Stimulated activated CD4-positive, alpha-beta T cell treated with anti-CD3 and anti-CD28 coated beads, Interleukin-1b, Interleukin-23, amount 100 ng/mL, for 1 hour (primary cell): ENCODE data around the gene TNKS1BP1.
"Not testable (repeated sequence)": the region's sequence is repeated elsewhere in the genome, so short reads cannot be mapped to it uniquely, and the experiment has no call there.

Experiments used
- DNase-seq, 2 donors: peaks; one replicate each; pipeline ENCODE4 v3.0.0-alpha.2; 2020; ENCODE audit warnings: low read depth in 2 of 2

TNKS1BP1 gene

GRCh38 chr11:57324886-57325734, at the start of gene TNKS1BP1:
Gene TNKS1BP1, minus strand, starts transcription at chr11:57324952. Its CDS starts 3,067 bp downstream, at chr11:57321885.
- peak; percentile 66 to 91 for DNase-seq

DNA sequence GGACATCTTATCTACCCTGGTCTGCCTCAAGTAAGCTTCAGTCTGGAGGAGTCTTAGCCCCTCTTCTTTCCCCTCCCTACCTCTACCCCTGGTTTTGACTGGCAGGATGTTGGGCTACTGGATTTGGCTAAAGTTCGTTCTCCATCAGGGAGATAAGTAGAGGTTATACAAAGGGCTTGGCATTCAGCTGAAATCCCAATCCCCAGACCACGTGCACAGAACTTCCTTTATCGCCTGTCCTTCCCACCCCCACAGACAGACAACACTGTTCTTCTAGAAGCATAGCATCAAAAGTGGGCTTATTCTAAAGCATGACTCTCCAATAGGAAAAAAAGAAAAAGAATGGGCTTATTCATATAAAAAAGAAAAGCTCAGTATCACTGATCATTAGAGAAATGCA, 48.4 kb upstream of the TNKS1BP1 start:
- no peak for DNase-seq

- DNase-seq: no peak
These were observed 46.2 kb upstream of the TNKS1BP1 start for GRCh38 chr11:57370941-57371340.

DNA sequence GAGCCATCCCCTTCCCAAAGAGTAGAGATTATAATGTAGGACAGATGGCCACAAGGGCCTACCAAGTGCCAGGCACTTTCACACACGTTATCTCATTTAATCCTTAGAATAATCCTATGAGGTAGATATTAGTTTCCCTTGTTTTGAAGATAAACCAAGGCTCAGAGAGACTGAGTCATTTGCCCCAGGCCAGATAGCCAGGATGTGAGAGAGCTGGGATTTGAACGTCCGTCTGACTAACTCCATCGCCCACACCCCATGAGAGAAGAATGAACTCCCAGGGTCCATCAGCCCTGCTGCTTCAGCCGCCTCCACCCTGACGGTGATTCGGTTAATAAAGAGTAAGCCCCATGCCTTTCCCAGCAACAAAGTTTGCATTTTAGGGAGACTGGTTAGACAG, 45.5 kb upstream of the TNKS1BP1 start:
- DNase-seq: no peak

DNA sequence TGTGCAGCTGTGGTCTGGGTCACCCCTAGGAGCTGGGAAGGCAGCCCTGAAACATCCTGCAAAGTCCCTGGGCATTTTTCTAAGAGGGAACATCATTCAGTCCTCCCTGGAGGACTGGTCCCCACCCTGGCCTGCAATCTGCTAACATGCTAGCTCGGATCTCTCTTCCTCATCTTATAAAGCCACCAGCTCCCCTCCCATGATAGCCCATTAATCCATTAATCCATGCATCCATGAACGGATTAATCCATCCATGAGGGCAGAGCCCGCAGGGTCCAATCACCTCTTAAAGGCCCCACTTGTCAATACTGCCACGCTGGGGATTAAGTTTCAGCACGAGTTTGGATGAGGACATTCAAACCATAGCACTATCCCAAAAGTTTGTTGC, 44.1 kb upstream of the TNKS1BP1 start:
- DNase-seq: no peak

DNA sequence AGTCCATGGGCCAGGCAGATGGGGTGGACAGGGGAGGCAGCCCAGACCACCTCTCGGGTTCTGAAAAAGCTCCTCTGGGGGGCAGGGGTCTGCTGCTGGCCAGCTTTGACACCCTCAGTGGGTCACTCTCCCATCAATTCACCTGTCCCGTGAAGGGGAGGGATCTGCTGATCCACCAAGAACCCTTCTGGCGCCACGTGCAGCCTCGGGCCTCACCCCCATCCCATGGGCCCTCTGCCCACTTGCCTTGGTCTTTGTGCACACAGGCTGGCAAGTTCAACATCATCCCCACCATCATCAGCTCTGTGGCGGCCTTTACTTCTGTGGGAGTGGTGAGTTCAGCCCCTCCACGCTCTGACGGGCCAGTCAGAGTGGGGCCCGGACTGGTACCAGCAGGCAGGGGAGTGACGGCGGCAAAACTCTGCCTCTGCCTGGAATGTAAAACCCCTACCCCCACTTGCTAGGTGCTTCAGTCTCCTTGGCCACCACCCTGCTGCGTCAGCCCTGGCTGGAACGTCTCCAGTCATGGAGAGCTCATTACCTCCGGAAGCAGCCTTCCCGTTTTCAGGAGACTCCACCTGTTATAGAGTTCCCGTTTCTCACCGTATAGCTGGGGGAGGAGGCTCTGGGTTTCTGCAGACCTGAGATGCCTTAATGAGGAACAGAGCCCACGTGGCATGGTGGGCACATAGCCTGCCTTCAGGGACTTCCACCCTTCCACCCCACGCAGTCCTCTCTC, 43.5 kb upstream of the TNKS1BP1 start:
- no peak for DNase-seq

- no peak for DNase-seq
These were observed 40.3 kb upstream of the TNKS1BP1 start for GRCh38 chr11:57364851-57365660.

GRCh38 chr11:57363131-57364080, 38.7 kb upstream of the TNKS1BP1 start:
- no peak for DNase-seq

GRCh38 chr11:57361926-57362325, 37.2 kb upstream of the TNKS1BP1 start:
- DNase-seq: no peak

DNA sequence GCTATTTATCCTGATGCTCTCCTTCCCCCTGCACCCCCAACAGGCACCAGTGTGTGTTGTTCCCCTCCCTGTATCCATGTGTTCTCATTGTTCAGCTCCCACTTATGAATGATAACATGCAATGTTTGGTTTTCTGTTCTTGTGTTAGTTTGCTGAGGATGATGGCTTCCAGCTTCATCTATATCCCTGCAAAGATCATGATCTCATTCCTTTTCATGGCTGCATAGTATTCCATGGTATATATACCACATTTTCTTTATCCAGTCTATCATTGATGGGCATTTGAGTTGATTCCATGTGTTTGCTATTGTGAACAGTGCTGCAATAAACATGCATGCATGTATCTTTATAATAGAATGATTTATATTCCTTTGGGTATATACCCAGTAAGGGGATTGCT, 36.7 kb upstream of the TNKS1BP1 start:
- not testable (repeated sequence) for DNase-seq

DNA sequence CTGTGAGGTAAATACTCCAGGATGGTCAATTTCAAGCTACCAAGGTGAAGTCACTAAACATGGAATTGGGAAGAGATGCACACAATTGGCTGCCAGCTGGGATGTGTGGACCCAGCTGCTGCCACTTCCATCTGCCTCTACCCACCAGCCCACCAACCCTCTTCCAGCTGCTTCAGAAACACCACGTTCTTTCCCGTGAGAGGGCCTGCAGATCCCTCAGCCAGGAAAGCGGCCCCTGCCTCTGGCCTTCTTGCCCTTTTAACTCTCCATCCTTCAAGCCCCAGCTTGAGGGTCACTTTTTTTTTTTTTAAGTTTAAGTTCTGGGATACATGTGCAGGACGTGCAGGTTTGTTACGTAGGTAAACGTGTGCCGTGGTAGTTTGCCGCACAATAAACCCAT, 36.2 kb upstream of the TNKS1BP1 start:
- no peak for DNase-seq

DNA sequence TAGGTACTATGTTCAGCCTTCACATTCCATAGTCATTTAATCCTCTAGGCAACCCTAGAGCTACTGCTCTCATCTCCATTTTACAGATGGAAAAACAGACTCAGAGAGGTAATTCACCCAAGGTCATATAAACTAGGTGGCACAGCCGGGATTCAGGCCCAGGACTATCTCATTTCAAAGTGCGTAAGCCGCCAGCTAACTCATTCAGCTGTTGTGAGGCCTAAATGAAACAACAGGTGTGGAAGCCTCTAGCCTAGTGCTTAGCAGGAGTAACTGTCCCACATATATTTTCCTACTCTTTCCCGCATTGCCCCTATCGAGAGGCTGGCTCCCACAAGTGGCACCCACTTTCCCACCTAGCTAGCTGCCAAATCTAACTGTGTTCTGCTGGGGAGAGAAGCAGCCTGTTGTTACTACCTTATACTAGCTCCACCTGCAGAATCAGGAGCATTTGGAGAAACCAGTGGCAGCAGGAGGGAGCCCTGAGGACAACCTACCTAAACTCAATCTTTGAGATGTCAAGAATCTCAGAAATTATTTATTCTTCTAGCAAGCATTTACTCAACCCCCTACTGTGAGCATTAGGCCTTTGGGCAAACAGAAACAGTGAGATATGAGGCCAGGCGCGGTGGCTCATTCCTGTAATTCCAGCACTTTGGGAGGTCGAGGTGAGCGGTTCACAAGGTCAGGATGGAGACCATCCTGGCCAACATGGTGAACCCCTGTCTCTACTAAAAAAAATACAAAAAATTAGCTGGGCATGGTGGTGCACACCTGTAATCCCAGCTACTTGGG, 35.3 kb upstream of the TNKS1BP1 start:
- no peak for DNase-seq

DNA sequence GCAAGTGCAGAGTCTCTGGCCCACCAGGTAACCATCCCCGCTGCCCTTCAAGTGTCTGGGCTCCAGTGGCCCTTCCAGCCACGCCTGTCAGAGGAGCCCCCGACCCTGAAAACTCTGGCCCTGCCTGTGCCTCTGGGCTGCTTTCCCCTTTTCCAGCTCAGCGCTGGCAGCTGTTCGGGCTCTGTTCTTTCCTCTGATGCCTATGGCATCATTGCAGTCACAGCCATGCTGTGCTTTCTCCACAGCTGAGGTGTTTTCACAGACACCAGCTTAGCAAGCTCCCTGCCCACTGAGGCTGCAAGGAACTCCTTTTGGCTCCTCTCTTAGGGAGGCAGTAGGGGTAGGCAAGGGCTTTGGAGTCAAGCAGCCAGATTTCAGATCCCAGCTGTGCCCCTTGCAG, 34.6 kb upstream of the TNKS1BP1 start:
- DNase-seq: no peak

GRCh38 chr11:57358991-57359390, 34.2 kb upstream of the TNKS1BP1 start:
- DNase-seq: no peak

GRCh38 chr11:57358543-57358961, 33.8 kb upstream of the TNKS1BP1 start:
- DNase-seq: no peak

- no peak for DNase-seq
These were observed 33.1 kb upstream of the TNKS1BP1 start for GRCh38 chr11:57357856-57358255.

DNA sequence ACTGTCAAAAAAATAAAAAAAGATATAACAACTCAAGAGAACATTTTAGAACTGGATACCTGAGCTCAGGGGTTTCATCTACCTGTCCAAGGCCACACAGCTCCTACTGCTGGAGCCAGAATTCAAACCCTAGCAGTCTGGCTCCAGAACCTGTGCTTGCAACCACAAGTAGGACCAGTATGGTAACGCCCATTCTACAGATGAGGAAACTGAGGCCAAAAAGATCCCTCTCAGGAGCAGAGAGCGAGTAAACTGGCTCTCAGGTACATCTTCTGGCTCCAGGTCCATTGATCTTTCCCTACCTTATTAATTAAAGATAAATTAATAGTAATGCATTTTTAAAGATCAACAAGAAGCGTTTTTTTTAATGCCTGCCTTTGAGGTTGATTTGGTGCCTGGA, 32.6 kb upstream of the TNKS1BP1 start:
- no peak for DNase-seq

DNA sequence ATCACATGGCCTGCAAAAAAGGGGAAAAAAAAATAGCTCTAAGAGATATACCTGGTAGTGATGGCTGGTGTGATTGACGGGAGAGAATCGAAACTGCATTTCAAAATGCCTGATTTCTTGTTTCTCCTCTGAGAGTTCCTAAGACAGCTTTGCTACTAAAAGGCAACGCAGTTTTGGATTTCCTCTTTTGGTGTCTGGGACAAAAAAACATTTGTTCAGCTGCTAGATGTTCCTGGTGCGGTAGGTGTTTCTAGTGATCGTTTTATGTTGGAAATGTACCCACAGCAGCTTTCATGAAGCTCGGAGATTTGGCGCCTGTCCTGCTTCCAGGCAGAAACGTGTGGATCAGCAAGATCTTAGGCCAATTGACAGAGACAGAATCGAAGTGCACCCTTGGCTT, 31.5 kb upstream of the TNKS1BP1 start:
- no peak for DNase-seq

- DNase-seq: no peak
These were observed 29.9 kb upstream of the TNKS1BP1 start for GRCh38 chr11:57354699-57355098.

- no peak for DNase-seq
These were observed 29.1 kb upstream of the TNKS1BP1 start for GRCh38 chr11:57353852-57354251.
